ENCODE results near the gene KRTAP4-6.
"Not testable (repeated sequence)": the region's sequence is repeated elsewhere in the genome, so short reads cannot be mapped to it uniquely, and the experiment has no call there.

The KRTAP4-6 gene

DNA sequence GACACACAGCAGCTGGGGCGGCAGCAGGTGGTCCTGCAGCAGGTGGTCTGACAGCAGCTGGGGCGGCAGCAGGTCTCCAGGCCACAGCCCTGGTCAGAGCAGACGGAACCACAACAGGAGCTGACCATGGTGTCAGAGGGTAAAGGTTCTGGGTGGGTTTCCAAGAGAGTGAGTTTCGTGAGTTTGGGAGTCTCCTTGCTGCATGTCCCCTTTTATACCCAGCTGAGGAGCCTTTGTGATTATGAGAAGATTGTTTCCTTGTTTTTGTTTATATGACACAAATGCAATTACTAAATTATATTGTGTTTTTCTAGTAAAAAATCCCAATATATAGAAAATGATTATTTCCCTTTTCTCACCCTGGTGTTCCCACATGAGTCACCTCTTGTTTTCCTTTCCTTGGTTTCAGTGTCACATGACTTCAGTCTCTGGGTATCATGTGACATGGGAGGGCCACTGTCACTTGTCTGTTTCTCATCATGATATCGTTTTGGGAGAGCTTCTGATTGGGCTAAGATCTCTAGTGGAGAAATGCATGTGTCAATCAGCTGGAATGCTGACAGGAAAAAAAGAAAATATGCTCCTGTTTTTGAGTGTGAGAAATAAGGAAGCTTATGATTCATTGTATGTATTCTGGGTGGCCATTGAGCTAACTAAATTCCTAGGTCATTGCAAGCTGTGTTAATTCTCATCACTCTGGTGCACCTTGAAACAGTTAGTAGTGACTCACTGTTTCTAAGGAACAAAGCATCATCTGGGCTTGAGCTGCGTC, at the start of gene KRTAP4-6:
Gene KRTAP4-6, minus strand, starts transcription at position 185 of the 772 bp plus-strand sequence. Its CDS starts 57 bp downstream, at position 128.
- Histone ChIP-seq H3K4me1 (ENCODE audit: control insufficient read depth in 2 of 2, insufficient read depth in 2 of 2, low read length in 2 of 2) (no peaks in the 10 kb centered on the region), H3K27ac (ENCODE audit: low read depth in 2 of 2, low read length in 2 of 2) (no peak within 1 kb of the TSS), H3K27me3 (ENCODE audit: control insufficient read depth in 2 of 2, insufficient read depth in 2 of 2, low read length in 2 of 2) (no peaks in the 10 kb centered on the region), H3K9me3 (ENCODE audit: control insufficient read depth in 2 of 2, low read length in 2 of 2) (no peaks in the 10 kb centered on the region), H3K36me3 (ENCODE audit: control insufficient read depth in 2 of 2, insufficient read depth in 2 of 2, low read length in 2 of 2) (no peaks in the 10 kb centered on the region), H3K4me3 (ENCODE audit: low read length in 2 of 2) (no peak within 1 kb of the TSS), H3K9ac (ENCODE audit: low read depth in 1 of 2, low read length in 2 of 2) (no peak within 1 kb of the TSS)

- H3K9me3 ChIP-seq (ENCODE audit: control insufficient read depth in 2 of 2, low read length in 2 of 2); H3K4me3 ChIP-seq (ENCODE audit: low read length in 2 of 2); H3K27ac ChIP-seq (ENCODE audit: low read depth in 2 of 2, low read length in 2 of 2); H3K4me1 ChIP-seq (ENCODE audit: control insufficient read depth in 2 of 2, insufficient read depth in 2 of 2, low read length in 2 of 2); H3K36me3 ChIP-seq (ENCODE audit: control insufficient read depth in 2 of 2, insufficient read depth in 2 of 2, low read length in 2 of 2); H3K9ac ChIP-seq (ENCODE audit: low read depth in 1 of 2, low read length in 2 of 2); H3K27me3 ChIP-seq (ENCODE audit: control insufficient read depth in 2 of 2, insufficient read depth in 2 of 2, low read length in 2 of 2): not testable (repeated sequence)
These were observed 49.5 kb upstream of the KRTAP4-6 start, which contains the start of gene KRTAP9-1 for GRCh38 chr17:41189837-41190318. Gene KRTAP9-1 (plus strand): TSS chr17:41189887. CDS start chr17:41189887, 0 bp downstream.

- H3K9me3 ChIP-seq (ENCODE audit: control insufficient read depth in 2 of 2, low read length in 2 of 2), result no peaks in the 10 kb centered on the region
- no peak overlapping the region for H3K9ac ChIP-seq (ENCODE audit: low read depth in 1 of 2, low read length in 2 of 2)
- no peak overlapping the region for H3K27ac ChIP-seq (ENCODE audit: low read depth in 2 of 2, low read length in 2 of 2)
- no peak overlapping the region for H3K4me3 ChIP-seq (ENCODE audit: low read length in 2 of 2)
- H3K4me1 ChIP-seq (ENCODE audit: control insufficient read depth in 2 of 2, insufficient read depth in 2 of 2, low read length in 2 of 2), result peaks cover 2 to 4% of the 10 kb centered on the region in 2 donors
- H3K36me3 ChIP-seq (ENCODE audit: control insufficient read depth in 2 of 2, insufficient read depth in 2 of 2, low read length in 2 of 2), result no peaks in the 10 kb centered on the region
- peaks cover 2 to 5% of the 10 kb centered on the region in 2 donors for H3K27me3 ChIP-seq (ENCODE audit: control insufficient read depth in 2 of 2, insufficient read depth in 2 of 2, low read length in 2 of 2)
These were observed 46.5 kb upstream of the KRTAP4-6 start for GRCh38 chr17:41186872-41187271.

DNA sequence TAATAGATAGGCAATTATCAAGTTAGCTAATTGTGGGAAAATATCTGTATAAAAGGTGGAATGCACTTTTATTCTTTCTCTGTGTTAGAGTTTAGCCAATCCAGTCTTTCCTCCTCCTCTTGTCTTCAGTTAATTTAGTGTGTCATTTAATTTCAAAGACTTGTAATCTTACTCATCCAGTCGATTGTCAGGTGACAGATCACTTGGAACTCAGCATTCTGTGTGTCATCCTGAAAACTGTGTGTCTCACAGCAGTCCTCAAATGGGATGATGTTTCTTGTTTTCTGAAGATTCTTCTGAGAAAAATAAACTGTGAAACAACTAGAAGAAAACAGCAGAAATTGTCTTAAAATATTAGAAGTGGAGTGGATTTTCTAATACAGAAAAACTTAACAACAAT, 44.7 kb upstream of the KRTAP4-6 start:
- H3K4me3 ChIP-seq (ENCODE audit: low read length in 2 of 2), result no peak overlapping the region
- H3K27ac ChIP-seq (ENCODE audit: low read depth in 2 of 2, low read length in 2 of 2), result no peak overlapping the region
- peaks cover 2 to 4% of the 10 kb centered on the region in 2 donors for H3K4me1 ChIP-seq (ENCODE audit: control insufficient read depth in 2 of 2, insufficient read depth in 2 of 2, low read length in 2 of 2)
- H3K9ac ChIP-seq (ENCODE audit: low read depth in 1 of 2, low read length in 2 of 2), result no peak overlapping the region
- H3K9me3 ChIP-seq (ENCODE audit: control insufficient read depth in 2 of 2, low read length in 2 of 2), result no peaks in the 10 kb centered on the region
- H3K27me3 ChIP-seq (ENCODE audit: control insufficient read depth in 2 of 2, insufficient read depth in 2 of 2, low read length in 2 of 2), result peaks cover 0 to 8% of the 10 kb centered on the region in 2 donors
- no peaks in the 10 kb centered on the region for H3K36me3 ChIP-seq (ENCODE audit: control insufficient read depth in 2 of 2, insufficient read depth in 2 of 2, low read length in 2 of 2)

- no peak within 1 kb of the TSS for H3K9ac ChIP-seq (ENCODE audit: low read depth in 1 of 2, low read length in 2 of 2)
- peaks cover 2 to 4% of the 10 kb centered on the region in 2 donors for H3K4me1 ChIP-seq (ENCODE audit: control insufficient read depth in 2 of 2, insufficient read depth in 2 of 2, low read length in 2 of 2)
- H3K9me3 ChIP-seq (ENCODE audit: control insufficient read depth in 2 of 2, low read length in 2 of 2), result no peaks in the 10 kb centered on the region
- H3K4me3 ChIP-seq (ENCODE audit: low read length in 2 of 2), result no peak within 1 kb of the TSS
- H3K27me3 ChIP-seq (ENCODE audit: control insufficient read depth in 2 of 2, insufficient read depth in 2 of 2, low read length in 2 of 2), result peaks cover 0 to 8% of the 10 kb centered on the region in 2 donors
- H3K27ac ChIP-seq (ENCODE audit: low read depth in 2 of 2, low read length in 2 of 2), result no peak within 1 kb of the TSS
- no peaks in the 10 kb centered on the region for H3K36me3 ChIP-seq (ENCODE audit: control insufficient read depth in 2 of 2, insufficient read depth in 2 of 2, low read length in 2 of 2)
These were observed 44.2 kb upstream of the KRTAP4-6 start, which contains the start of gene KRTAP4-1 for GRCh38 chr17:41184480-41184961. Gene KRTAP4-1 (minus strand): TSS chr17:41184911. CDS start chr17:41184854, 57 bp downstream.

- H3K36me3 ChIP-seq (ENCODE audit: control insufficient read depth in 2 of 2, insufficient read depth in 2 of 2, low read length in 2 of 2), result no peaks in the 10 kb centered on the region
- H3K9ac ChIP-seq (ENCODE audit: low read depth in 1 of 2, low read length in 2 of 2), result no peak overlapping the region
- no peak overlapping the region for H3K4me3 ChIP-seq (ENCODE audit: low read length in 2 of 2)
- H3K4me1 ChIP-seq (ENCODE audit: control insufficient read depth in 2 of 2, insufficient read depth in 2 of 2, low read length in 2 of 2), result peaks cover 2 to 4% of the 10 kb centered on the region in 2 donors
- no peak overlapping the region for H3K27ac ChIP-seq (ENCODE audit: low read depth in 2 of 2, low read length in 2 of 2)
- H3K27me3 ChIP-seq (ENCODE audit: control insufficient read depth in 2 of 2, insufficient read depth in 2 of 2, low read length in 2 of 2), result peaks cover 0 to 6% of the 10 kb centered on the region in 2 donors
- no peaks in the 10 kb centered on the region for H3K9me3 ChIP-seq (ENCODE audit: control insufficient read depth in 2 of 2, low read length in 2 of 2)
These were observed 38.7 kb upstream of the KRTAP4-6 start for GRCh38 chr17:41178843-41179616.

DNA sequence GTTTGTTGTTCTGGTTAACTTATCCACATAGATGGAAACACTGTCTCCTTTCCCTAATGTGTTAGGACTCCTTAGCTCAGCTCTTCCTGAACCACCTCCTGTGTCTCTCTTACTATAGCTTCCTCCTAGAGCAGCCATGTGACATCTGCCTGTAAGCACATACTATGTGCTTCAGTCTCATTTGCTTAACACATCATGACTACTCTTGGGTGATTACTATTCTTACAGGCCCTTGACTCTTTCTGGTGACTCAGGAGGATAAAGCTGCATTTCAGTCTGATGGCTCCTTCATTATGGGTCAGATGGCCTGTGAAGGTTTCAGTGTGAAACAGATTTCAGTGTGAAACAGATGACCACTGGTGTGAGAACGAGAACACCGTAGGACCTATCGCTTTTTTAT, 38.0 kb upstream of the KRTAP4-6 start:
- Histone ChIP-seq H3K9me3 (ENCODE audit: control insufficient read depth in 2 of 2, low read length in 2 of 2) (no peaks in the 10 kb centered on the region), H3K9ac (ENCODE audit: low read depth in 1 of 2, low read length in 2 of 2) (no peak overlapping the region), H3K27ac (ENCODE audit: low read depth in 2 of 2, low read length in 2 of 2) (no peak overlapping the region), H3K4me3 (ENCODE audit: low read length in 2 of 2) (no peak overlapping the region), H3K4me1 (ENCODE audit: control insufficient read depth in 2 of 2, insufficient read depth in 2 of 2, low read length in 2 of 2) (peaks cover 2 to 4% of the 10 kb centered on the region in 2 donors), H3K36me3 (ENCODE audit: control insufficient read depth in 2 of 2, insufficient read depth in 2 of 2, low read length in 2 of 2) (no peaks in the 10 kb centered on the region), H3K27me3 (ENCODE audit: control insufficient read depth in 2 of 2, insufficient read depth in 2 of 2, low read length in 2 of 2) (peaks cover 0 to 6% of the 10 kb centered on the region in 2 donors)

GRCh38 chr17:41177727-41178271, 37.5 kb upstream of the KRTAP4-6 start, which contains the start of gene KRTAP4-2:
Gene KRTAP4-2 (minus strand): TSS chr17:41178221. CDS start chr17:41178164, 57 bp downstream.
- H3K36me3 ChIP-seq (ENCODE audit: control insufficient read depth in 2 of 2, insufficient read depth in 2 of 2, low read length in 2 of 2), result no peaks in the 10 kb centered on the region
- H3K9ac ChIP-seq (ENCODE audit: low read depth in 1 of 2, low read length in 2 of 2), result no peak within 1 kb of the TSS
- no peak within 1 kb of the TSS for H3K27ac ChIP-seq (ENCODE audit: low read depth in 2 of 2, low read length in 2 of 2)
- H3K4me3 ChIP-seq (ENCODE audit: low read length in 2 of 2), result no peak within 1 kb of the TSS
- H3K27me3 ChIP-seq (ENCODE audit: control insufficient read depth in 2 of 2, insufficient read depth in 2 of 2, low read length in 2 of 2), result peaks cover 0 to 6% of the 10 kb centered on the region in 2 donors
- peaks cover 0 to 2% of the 10 kb centered on the region in 2 donors for H3K4me1 ChIP-seq (ENCODE audit: control insufficient read depth in 2 of 2, insufficient read depth in 2 of 2, low read length in 2 of 2)
- H3K9me3 ChIP-seq (ENCODE audit: control insufficient read depth in 2 of 2, low read length in 2 of 2), result no peaks in the 10 kb centered on the region

DNA sequence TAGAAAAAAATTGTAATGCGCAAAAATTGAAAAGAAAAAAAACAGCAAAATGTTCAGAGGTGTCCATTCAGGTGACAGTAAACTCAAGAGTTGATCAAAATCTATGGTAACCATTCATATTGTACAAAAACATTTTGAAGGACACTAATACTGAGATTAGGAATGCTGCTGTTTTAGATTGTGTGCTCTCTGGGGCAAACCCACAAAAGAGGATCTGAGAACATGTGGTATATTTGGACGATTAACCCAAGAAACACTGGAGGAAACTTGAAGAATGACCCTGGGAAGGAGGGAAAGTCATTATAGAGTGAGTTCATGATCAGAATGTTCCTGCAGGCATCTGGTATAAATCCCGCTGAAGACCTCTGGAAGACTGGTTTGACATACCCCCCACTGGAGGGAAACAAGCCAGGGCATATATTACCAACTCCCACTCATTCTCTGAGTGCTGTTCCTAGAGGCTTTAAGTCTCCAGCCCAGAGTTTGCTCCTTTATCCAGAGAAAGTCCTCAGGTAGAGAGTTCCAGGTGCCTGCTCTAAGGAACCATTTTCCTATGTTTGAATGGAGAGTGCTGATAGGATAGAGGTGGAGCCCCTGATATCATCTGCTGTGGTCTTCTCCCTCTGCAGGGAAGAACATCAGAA, 36.5 kb upstream of the KRTAP4-6 start:
- no peak overlapping the region for H3K4me3 ChIP-seq (ENCODE audit: low read length in 2 of 2)
- no peaks in the 10 kb centered on the region for H3K4me1 ChIP-seq (ENCODE audit: control insufficient read depth in 2 of 2, insufficient read depth in 2 of 2, low read length in 2 of 2)
- no peaks in the 10 kb centered on the region for H3K9me3 ChIP-seq (ENCODE audit: control insufficient read depth in 2 of 2, low read length in 2 of 2)
- no peaks in the 10 kb centered on the region for H3K36me3 ChIP-seq (ENCODE audit: control insufficient read depth in 2 of 2, insufficient read depth in 2 of 2, low read length in 2 of 2)
- H3K9ac ChIP-seq (ENCODE audit: low read depth in 1 of 2, low read length in 2 of 2), result no peak overlapping the region
- H3K27me3 ChIP-seq (ENCODE audit: control insufficient read depth in 2 of 2, insufficient read depth in 2 of 2, low read length in 2 of 2), result peaks cover 3 to 6% of the 10 kb centered on the region in 2 donors
- H3K27ac ChIP-seq (ENCODE audit: low read depth in 2 of 2, low read length in 2 of 2), result no peak overlapping the region

Measured in mucosa of rectum (tissue), 2 donors.